HCT116 (cell line): ENCODE results near the gene KBTBD2. TPM values are rescaled to one million over a fixed set of nuclear protein-coding genes. Genes with fewer than 3 reads are reported as not detected.
A peak's percentile ranks its signal among the peaks of the same experiment; 100 is the strongest.

Experiments
- ATAC-seq: fragments of 200-7000 bp; cut with Tn5 transposase; 2 replicates; pipeline ENCODE4 v1.9.1; 2020; ENCODE audit warnings: mild to moderate bottlenecking, moderate library complexity
- BruUV-seq: library from RNA; stranded (reverse); fragments of 400-500 nt; replicated peaks from 2 replicates; lab custom pipeline; 2021; lab: Mats Ljungman, UMichigan
- CTCF ChIA-PET: fragments of 300-600 bp; sonication (Branson Sonifier 250); formaldehyde crosslinking; loops from one replicate; lab custom pipeline; 2021; ENCODE audit warnings: antibody characterized with exemption; lab: Charles Lee
- POLR2A ChIA-PET: fragments of 300-600, 350-600 bp; sonication (Branson Sonifier 250); formaldehyde crosslinking; loops from one replicate; lab custom pipeline; 2021; ENCODE audit warnings: antibody characterized with exemption; lab: Charles Lee
- RAD21 ChIA-PET, 2 experiments: fragments of 300-600 bp; sonication (Branson Sonifier 250); formaldehyde crosslinking; loops; one replicate each; lab custom pipeline; 2023; ENCODE audit warnings: low total read pairs in 2 of 2; ENCODE audit not compliant: uncharacterized antibody in 2 of 2, unreplicated experiment in 2 of 2, low non-redundant PET in 1 of 2; lab: Charles Lee
- DNase-seq: peaks from one replicate; pipeline ENCODE4 v3.0.0-alpha.2; 2010; ENCODE audit warnings: low read depth, low spot score
- H2AFZ ChIP-seq: fragments of 200-600 bp; shearing (Covaris generic), sonication (generic); 2 replicates; pipeline ENCODE4 v1.6.1; 2017; ENCODE audit warnings: low read depth, mixed run types, mixed read lengths, antibody characterized with exemption, low read length; ENCODE audit not compliant: poor library complexity, severe bottlenecking
- H3K27ac ChIP-seq: 2 replicates; pipeline ENCODE4 v1.5.1; 2012; ENCODE audit warnings: low read depth, low read length
- H3K27me3 ChIP-seq: fragments of 200-600 bp; sonication (generic); 2 replicates; pipeline ENCODE4 v1.6.1; 2016; ENCODE audit warnings: mixed run types, low read length, mixed read lengths; ENCODE audit not compliant: insufficient read depth
- H3K36me3 ChIP-seq, 2 experiments: fragments of 200-500 bp in 1 of 2; fragments of 200-600 bp in 1 of 2; sonication (Bioruptor generic) in 1 of 2; sonication (generic) in 1 of 2; 2 replicates each; pipeline versions ENCODE4 v1.5.1 to v1.6.1; 2014 to 2016; ENCODE audit warnings: low read length in 2 of 2, inconsistent platforms in 1 of 2, mixed read lengths in 1 of 2, mixed run types in 1 of 2; ENCODE audit not compliant: insufficient read depth in 2 of 2, control insufficient read depth in 1 of 2
- H3K4me1 ChIP-seq, 2 experiments: fragments of 200-600 bp in 1 of 2; sonication (generic) in 1 of 2; 2 replicates each; pipeline versions ENCODE4 v1.5.1 to v1.6.1; 2012 to 2017; ENCODE audit warnings: low read length in 2 of 2, inconsistent platforms in 1 of 2, mild to moderate bottlenecking in 1 of 2, mixed read lengths in 1 of 2, mixed run types in 1 of 2, moderate library complexity in 1 of 2; ENCODE audit not compliant: insufficient read depth in 2 of 2, control insufficient read depth in 1 of 2
- H3K4me2 ChIP-seq: fragments of 200-600 bp; sonication (generic); 2 replicates; pipeline ENCODE4 v1.6.1; 2017; ENCODE audit warnings: mixed run types, low read length, mixed read lengths
- H3K4me3 ChIP-seq, 2 experiments: fragments of 200-600 bp in 1 of 2; sonication (generic) in 1 of 2; replicated peaks in 1 of 2; 2 replicates each; pipeline ENCODE4 v1.5.1; 2011 to 2016; ENCODE audit warnings: low read length in 2 of 2, control low read depth in 1 of 2, low read depth in 1 of 2, mild to moderate bottlenecking in 1 of 2, mixed read lengths in 1 of 2, mixed run types in 1 of 2
- H3K79me2 ChIP-seq: fragments of 200-600 bp; sonication (generic); 2 replicates; pipeline ENCODE4 v1.6.1; 2017; ENCODE audit warnings: mild to moderate bottlenecking, mixed run types, low read length, moderate library complexity, mixed read lengths; ENCODE audit not compliant: insufficient read depth
- H3K9ac ChIP-seq: fragments of 200-600 bp; sonication (generic); 2 replicates; pipeline ENCODE4 v1.6.1; 2016; ENCODE audit warnings: low read length, mixed read lengths
- H3K9me2 ChIP-seq: fragments of 200-600 bp; sonication (generic), shearing (Covaris generic); 2 replicates; pipeline ENCODE4 v1.6.1; 2017; ENCODE audit warnings: mixed run types, mild to moderate bottlenecking, moderate library complexity; ENCODE audit not compliant: insufficient read depth
- H3K9me3 ChIP-seq, 2 experiments: fragments of 200-500 bp in 1 of 2; fragments of 200-600 bp in 1 of 2; sonication (Bioruptor generic) in 1 of 2; sonication (generic) in 1 of 2; 2 replicates each; pipeline ENCODE4 v1.6.1; 2014 to 2017; ENCODE audit warnings: low read length in 2 of 2, mixed read lengths in 2 of 2, inconsistent platforms in 1 of 2, low read depth in 1 of 2, mild to moderate bottlenecking in 1 of 2, mixed run types in 1 of 2, moderate library complexity in 1 of 2; ENCODE audit not compliant: control insufficient read depth in 1 of 2, insufficient read depth in 1 of 2
- H4K20me1 ChIP-seq: fragments of 200-600 bp; sonication (generic), shearing (Covaris generic); 2 replicates; pipeline ENCODE4 v1.6.1; 2017; ENCODE audit warnings: mixed run types, mild to moderate bottlenecking, moderate library complexity; ENCODE audit not compliant: insufficient read depth
- ATF3 ChIP-seq: IDR thresholded peaks from 2 replicates; pipeline ENCODE4 v1.6.1; 2012
- FOSL1 ChIP-seq: IDR thresholded peaks from 2 replicates; pipeline ENCODE4 v1.6.1; 2012; ENCODE audit warnings: low read depth
- MAX ChIP-seq: IDR thresholded peaks from 2 replicates; pipeline ENCODE4 v1.6.1; 2012
- POLR2A ChIP-seq: IDR thresholded peaks from 2 replicates; pipeline ENCODE4 v1.7.0; 2011; ENCODE audit warnings: borderline replicate concordance; ENCODE audit not compliant: insufficient read depth, insufficient read length; ENCODE audit errors: extremely low read depth
- POLR2AphosphoS5 ChIP-seq: IDR thresholded peaks from 2 replicates; pipeline ENCODE4 v1.6.1; 2011; ENCODE audit warnings: mild to moderate bottlenecking, low read depth, low read length, moderate library complexity
- SIN3A ChIP-seq: IDR thresholded peaks from 2 replicates; pipeline ENCODE4 v1.6.1; 2012; ENCODE audit warnings: low read depth
- SP1 ChIP-seq: IDR thresholded peaks from 2 replicates; pipeline ENCODE4 v1.6.1; 2012; ENCODE audit warnings: low read depth
- YY1 ChIP-seq: IDR thresholded peaks from 2 replicates; pipeline ENCODE4 v1.6.1; 2011; ENCODE audit warnings: low read length, low read depth, moderate library complexity, mild to moderate bottlenecking; ENCODE audit not compliant: insufficient replicate concordance; ENCODE audit errors: extremely low read depth
- ZNF274 ChIP-seq: fragments of 200-500 bp; sonication (Bioruptor generic); IDR thresholded peaks from 2 replicates; pipeline ENCODE4 v1.6.1; 2014; ENCODE audit warnings: mild to moderate bottlenecking, low read depth, low read length, inconsistent platforms
- intact Hi-C: fragments of 100-400 bp; cut with micrococcal nuclease; formaldehyde crosslinking; loops from 2 replicates; pipeline ENCODE4 v1.10.0; 2022
- total RNA-seq: library from RNA; stranded (reverse); gene quantifications from one replicate; pipeline ENCODE4 v1.2.1, GENCODE V29; 2021; ENCODE audit not compliant: unreplicated experiment

The KBTBD2 gene
- total RNA-seq, 1 experiment from 2014 or later = 29.0 TPM

GRCh38 chr7:32890793-32891042 is 842 bp downstream of the KBTBD2 start:
- H3K4me3 ChIP-seq = peak overlapping the region; percentile 81 to 88
- intact Hi-C loops = loop anchor here (5.0 kb wide), 1 partner anchor 217 kb away; the partner anchor contains the start of gene RP9
- no peak overlapping the region for H2AFZ ChIP-seq
- ATAC-seq (no peak), DNase-seq (no peak)
- peak overlapping the region; percentile 89 for H3K27ac ChIP-seq
- ChIA-PET CTCF (interaction anchor here (1.9 kb wide), 1 partner anchor 44 kb away, joined by 7 read pairs; no protein-coding TSS in a partner anchor), RAD21 (no interaction called here), POLR2A (no interaction called here)
- peak overlapping the region; percentile 91 for H3K4me2 ChIP-seq
- BruUV-seq = no TSS peak
- H3K79me2 ChIP-seq = peaks cover 53% of the 10 kb centered on the region
- TF ChIP-seq YY1 = no peak
- 0 out of 2 replicates have a peak, but pooled peaks have one; percentile 7 for TF ChIP-seq SIN3A
- TF ChIP-seq POLR2A = no peak
- no peak for TF ChIP-seq MAX
- no peak for TF ChIP-seq SP1
- TF ChIP-seq FOSL1 = no peak
- TF ChIP-seq POLR2AphosphoS5 = no peak
- TF ChIP-seq ZNF274 = no peak
- peaks cover 4% of the 10 kb centered on the region; the same call in 1 of the 2 replicates for H4K20me1 ChIP-seq
- H3K4me1 ChIP-seq = peaks cover 16 to 28% of the 10 kb centered on the region in 2 experiments; a peak in 3 of 4 replicates
- peak overlapping the region; percentile 89 for H3K9ac ChIP-seq
- no peaks in the 10 kb centered on the region for H3K27me3 ChIP-seq
- no peaks in the 10 kb centered on the region for H3K36me3 ChIP-seq
- no peaks in the 10 kb centered on the region for H3K9me2 ChIP-seq
- H3K9me3 ChIP-seq = no peaks in the 10 kb centered on the region

GRCh38 chr7:32890010-32890792 is 1.4 kb downstream of the KBTBD2 start:
- H2AFZ ChIP-seq = no peak overlapping the region
- ChIA-PET RAD21 (no interaction called here), CTCF (interaction anchor here (1.9 kb wide), 1 partner anchor 44 kb away, joined by 7 read pairs; no protein-coding TSS in a partner anchor), POLR2A (no interaction called here)
- H3K9ac ChIP-seq = peak overlapping the region; percentile 89
- ATAC-seq (0 out of 2 replicates have a peak, but pooled peaks have one; percentile 10), DNase-seq (peak; percentile 31)
- no peaks in the 10 kb centered on the region for H3K27me3 ChIP-seq
- H3K4me2 ChIP-seq = peak overlapping the region; percentile 91
- TF ChIP-seq ATF3 (no peak), POLR2AphosphoS5 (peak; percentile 18; the same call in 1 of the 2 replicates), SIN3A (0 out of 2 replicates have a peak, but pooled peaks have one; percentile 15), MAX (peak; percentile 55; the same call in 1 of the 2 replicates)
- peaks cover 58% of the 10 kb centered on the region for H3K79me2 ChIP-seq
- peaks cover 4% of the 10 kb centered on the region; the same call in 1 of the 2 replicates for H4K20me1 ChIP-seq
- peak overlapping the region; percentile 81 to 88 for H3K4me3 ChIP-seq
- H3K4me1 ChIP-seq = peaks cover 16 to 28% of the 10 kb centered on the region in 2 experiments; a peak in 3 of 4 replicates
- H3K27ac ChIP-seq = peak overlapping the region; percentile 89
- BruUV-seq = TSS peak; percentile 62
- H3K9me3 ChIP-seq = no peaks in the 10 kb centered on the region
- no peaks in the 10 kb centered on the region for H3K9me2 ChIP-seq
- no peaks in the 10 kb centered on the region for H3K36me3 ChIP-seq
- intact Hi-C loops = loop anchor here (5.0 kb wide), 1 partner anchor 217 kb away; the partner anchor contains the start of gene RP9
